Mammary epithelial cell (primary cell): Measurements from ENCODE around the gene ITGA8.
"Not testable (repeated sequence)": the region's sequence is repeated elsewhere in the genome, so short reads cannot be mapped to it uniquely, and the experiment has no call there.

Experiments used
- EZH2 ChIP-seq: IDR thresholded peaks from 2 replicates; pipeline ENCODE4 v1.6.1; 2012; ENCODE audit warnings: low read length, inconsistent platforms, borderline replicate concordance
- TF ChIP-seq, protein P1 (sequence below), 2 donors: IDR thresholded peaks in 1 of 2; conservative IDR thresholded peaks in 1 of 2; 2 replicates each; pipeline ENCODE4 v1.5.1; 2011 to 2012; ENCODE audit warnings: inconsistent platforms in 2 of 2, low read length in 2 of 2, mild to moderate bottlenecking in 2 of 2, control low read depth in 1 of 2, low read depth in 1 of 2; ENCODE audit not compliant: insufficient read depth in 1 of 2; ENCODE audit errors: extremely low read depth in 1 of 2

DNA sequence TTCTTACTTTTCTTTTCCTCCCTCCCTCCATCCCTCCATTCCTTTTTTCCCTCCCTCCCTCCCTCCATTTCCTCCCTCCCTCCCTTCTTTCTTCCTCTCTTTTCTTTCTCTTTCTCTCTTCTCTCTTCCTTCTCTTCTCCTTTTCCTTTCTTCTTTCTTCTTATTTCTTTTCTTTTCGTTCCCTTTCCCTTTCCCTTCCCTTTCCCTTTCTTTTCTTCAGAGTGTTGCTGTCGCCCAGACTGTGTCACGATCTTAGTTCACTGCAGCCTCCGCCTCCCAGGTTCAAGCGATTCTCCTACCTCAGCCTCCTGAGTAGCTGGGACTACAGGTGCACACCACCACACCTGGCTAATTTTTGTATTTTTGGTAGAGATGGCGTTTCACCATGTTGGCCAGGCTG, 42.5 kb upstream of the ITGA8 start:
- TF ChIP-seq, protein P1, sequence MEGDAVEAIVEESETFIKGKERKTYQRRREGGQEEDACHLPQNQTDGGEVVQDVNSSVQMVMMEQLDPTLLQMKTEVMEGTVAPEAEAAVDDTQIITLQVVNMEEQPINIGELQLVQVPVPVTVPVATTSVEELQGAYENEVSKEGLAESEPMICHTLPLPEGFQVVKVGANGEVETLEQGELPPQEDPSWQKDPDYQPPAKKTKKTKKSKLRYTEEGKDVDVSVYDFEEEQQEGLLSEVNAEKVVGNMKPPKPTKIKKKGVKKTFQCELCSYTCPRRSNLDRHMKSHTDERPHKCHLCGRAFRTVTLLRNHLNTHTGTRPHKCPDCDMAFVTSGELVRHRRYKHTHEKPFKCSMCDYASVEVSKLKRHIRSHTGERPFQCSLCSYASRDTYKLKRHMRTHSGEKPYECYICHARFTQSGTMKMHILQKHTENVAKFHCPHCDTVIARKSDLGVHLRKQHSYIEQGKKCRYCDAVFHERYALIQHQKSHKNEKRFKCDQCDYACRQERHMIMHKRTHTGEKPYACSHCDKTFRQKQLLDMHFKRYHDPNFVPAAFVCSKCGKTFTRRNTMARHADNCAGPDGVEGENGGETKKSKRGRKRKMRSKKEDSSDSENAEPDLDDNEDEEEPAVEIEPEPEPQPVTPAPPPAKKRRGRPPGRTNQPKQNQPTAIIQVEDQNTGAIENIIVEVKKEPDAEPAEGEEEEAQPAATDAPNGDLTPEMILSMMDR (conservative IDR thresholded peaks at IDR 0.05 in 1 of 2, IDR thresholded peaks at IDR 0.05 in 1 of 2; ENCODE audit: extremely low read depth in 1 of 2, insufficient read depth in 1 of 2, low read depth in 1 of 2, low read length in 2 of 2): not testable (repeated sequence)
- not testable (repeated sequence) for TF ChIP-seq EZH2
